ENCODE measurements around the gene WWP2. TPM values are rescaled to one million over a fixed set of nuclear protein-coding genes. Genes with fewer than 3 reads are reported as not detected.
A peak's percentile ranks its signal among the peaks of the same experiment; 100 is the strongest.

The WWP2 gene
- polyA plus RNA-seq, 6 donors from 2014 or later, result 26.3 to 59.7 (median 39.3) TPM

DNA sequence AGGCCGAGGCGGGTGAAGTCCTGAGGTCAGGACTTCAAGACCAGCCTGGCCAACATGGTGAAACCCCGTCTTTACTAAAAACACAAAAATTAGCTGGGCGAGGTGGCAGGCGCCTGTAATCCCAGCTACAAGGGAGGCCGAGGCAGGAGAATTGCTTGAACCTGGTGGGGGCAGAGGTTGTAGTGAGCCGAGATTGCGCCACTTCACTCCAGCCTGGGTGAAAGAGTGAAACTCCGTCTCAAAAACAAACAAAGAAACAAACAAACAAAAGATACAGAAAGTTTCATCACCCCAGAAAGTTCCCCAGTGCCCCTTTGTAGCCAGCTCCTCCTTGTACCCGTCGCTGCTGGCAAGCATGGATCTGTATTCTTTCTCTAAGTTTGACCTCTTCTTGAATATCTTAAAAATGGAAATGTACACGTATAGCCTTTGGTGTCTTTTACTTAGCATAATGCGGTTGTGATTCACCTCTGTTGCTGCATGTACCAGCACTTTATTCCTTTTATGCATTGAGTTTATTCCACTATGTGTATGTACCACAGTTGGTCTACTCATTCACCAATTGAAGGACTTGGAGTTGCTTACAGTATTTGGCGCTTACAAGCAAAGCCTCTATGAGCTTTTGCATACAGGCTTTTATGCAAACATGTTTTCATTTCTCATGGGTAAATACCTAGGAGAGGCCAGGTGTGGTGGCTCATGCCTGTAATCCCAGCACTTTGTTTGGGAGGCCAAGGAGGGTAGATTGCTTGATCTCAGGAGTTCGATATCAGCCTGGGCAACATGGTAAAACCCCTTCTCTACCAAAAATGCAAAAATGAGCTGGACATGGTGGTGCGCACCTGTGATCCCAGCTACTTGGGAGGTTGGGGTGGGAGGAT is 101.5 kb downstream of the WWP2 start:
- Mint-ChIP-seq H3K27ac (peak overlapping the region in 1 of 6 donors; percentile 66), H3K4me1 (peaks cover 2 to 14% (median 8%) of the 10 kb centered on the region in 3 donors), H3K27me3 (no peaks in the 10 kb centered on the region), H3K4me3 (peak overlapping the region in 1 of 8 donors; percentile 56), H3K9me3 (no peaks in the 10 kb centered on the region), H3K36me3 (peaks cover 0 to 5% of the 10 kb centered on the region in 2 donors)
- no peak for DNase-seq
- no peak for ATAC-seq (ENCODE audit: low read depth in 2 of 2)

DNA sequence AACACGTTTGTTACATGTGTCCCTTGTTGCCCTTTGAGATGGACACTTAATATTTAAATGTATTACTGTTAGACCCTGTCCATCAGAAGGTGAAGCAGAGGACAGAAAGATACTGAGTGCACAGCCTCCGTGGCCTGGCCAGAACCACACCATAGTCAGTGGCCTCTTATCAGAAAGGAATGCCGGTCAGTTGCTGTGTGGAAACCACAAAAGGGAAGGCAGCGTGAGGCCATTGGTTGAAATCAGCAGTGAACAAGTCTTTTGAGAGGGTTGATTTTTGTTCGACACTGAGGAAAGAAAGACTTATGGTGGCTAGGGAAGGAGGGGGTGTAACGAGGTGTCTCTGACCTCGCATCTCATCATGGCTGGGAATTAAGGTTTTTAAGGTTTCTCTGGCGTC is 103.6 kb downstream of the WWP2 start:
- peaks cover 0 to 7% (median 4%) of the 10 kb centered on the region in 3 donors for H3K4me1 Mint-ChIP-seq
- no peak overlapping the region for H3K4me3 Mint-ChIP-seq
- H3K27me3 Mint-ChIP-seq, result no peaks in the 10 kb centered on the region
- ATAC-seq (ENCODE audit: low read depth in 2 of 2) (no peak), DNase-seq (no peak)
- H3K36me3 Mint-ChIP-seq, result peaks cover 0 to 5% of the 10 kb centered on the region in 2 donors
- peak overlapping the region in 2 of 6 donors; percentile 25 to 31 for H3K27ac Mint-ChIP-seq
- H3K9me3 Mint-ChIP-seq, result no peaks in the 10 kb centered on the region

DNA sequence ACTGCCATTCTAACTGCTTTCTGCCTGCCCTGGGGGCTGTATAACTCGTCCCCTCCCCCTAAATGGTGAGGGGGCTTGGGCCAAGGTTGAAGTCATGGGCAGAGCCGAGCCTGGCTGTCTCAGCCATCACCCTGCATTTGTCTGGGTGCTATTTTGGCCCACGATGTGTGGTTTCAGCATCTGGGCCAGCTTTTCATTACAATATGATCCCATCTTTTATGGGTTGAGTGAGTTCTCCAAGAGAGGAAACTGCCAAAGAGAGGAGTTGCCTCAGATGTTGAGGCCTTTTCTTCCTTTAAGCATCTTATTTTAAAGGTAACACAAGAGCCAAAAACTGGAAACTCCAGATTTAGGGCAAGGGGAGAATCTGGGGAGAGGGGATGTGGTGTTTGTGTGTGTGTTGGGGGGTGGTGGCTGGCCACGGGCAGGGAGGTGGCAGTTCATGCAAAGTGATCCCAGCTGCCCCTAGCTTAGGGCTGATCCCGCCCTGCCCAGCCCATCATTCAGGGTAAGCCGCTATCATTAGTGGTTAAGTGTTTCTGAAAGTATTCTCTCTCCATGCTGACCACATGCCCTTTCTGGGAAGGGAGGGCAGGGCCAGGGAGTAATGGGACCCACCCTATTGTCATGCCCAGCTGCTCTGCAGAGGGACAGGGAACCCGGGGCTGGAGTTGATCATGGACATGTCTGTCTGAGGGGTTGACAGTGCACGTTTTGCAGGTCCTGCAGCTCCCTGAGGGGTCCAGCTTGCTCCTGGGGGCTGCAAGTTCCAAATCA is 105.8 kb downstream of the WWP2 start:
- peaks cover 0 to 10% (median 0%) of the 10 kb centered on the region in 3 donors for H3K4me1 Mint-ChIP-seq
- H3K36me3 Mint-ChIP-seq, result peaks cover 10 to 13% of the 10 kb centered on the region in 2 donors
- DNase-seq, result no peak
- no peaks in the 10 kb centered on the region for H3K9me3 Mint-ChIP-seq
- ATAC-seq (ENCODE audit: low read depth in 2 of 2), result no peak
- no peak overlapping the region for H3K27ac Mint-ChIP-seq
- no peak overlapping the region for H3K4me3 Mint-ChIP-seq
- H3K27me3 Mint-ChIP-seq, result no peaks in the 10 kb centered on the region

DNA sequence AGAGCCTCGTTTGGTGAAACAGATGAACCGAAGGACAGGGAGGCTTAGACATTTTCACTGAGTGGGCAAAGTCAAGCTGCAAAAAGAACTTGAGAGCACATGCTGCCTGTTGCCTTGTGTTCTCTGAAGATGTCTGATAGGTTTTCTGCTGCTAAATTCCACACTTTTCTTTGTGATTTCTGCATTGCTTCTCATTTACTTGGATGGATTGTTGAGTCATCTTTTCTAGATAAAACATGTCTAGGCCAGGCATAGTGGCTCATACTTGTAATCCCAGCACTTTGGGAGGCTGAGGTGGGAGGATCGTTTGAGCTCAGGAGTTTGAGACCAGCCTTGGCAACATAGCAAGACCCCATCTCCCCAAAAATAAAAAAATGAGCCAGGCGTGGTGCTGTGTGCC is 108.6 kb downstream of the WWP2 start:
- H3K4me3 Mint-ChIP-seq, result no peak overlapping the region
- ATAC-seq (ENCODE audit: low read depth in 2 of 2) (no peak), DNase-seq (no peak)
- H3K27me3 Mint-ChIP-seq, result no peaks in the 10 kb centered on the region
- H3K27ac Mint-ChIP-seq, result no peak overlapping the region
- H3K9me3 Mint-ChIP-seq, result no peaks in the 10 kb centered on the region
- peaks cover 13 to 24% of the 10 kb centered on the region in 2 donors for H3K36me3 Mint-ChIP-seq
- H3K4me1 Mint-ChIP-seq, result peaks cover 0 to 11% (median 0%) of the 10 kb centered on the region in 3 donors

DNA sequence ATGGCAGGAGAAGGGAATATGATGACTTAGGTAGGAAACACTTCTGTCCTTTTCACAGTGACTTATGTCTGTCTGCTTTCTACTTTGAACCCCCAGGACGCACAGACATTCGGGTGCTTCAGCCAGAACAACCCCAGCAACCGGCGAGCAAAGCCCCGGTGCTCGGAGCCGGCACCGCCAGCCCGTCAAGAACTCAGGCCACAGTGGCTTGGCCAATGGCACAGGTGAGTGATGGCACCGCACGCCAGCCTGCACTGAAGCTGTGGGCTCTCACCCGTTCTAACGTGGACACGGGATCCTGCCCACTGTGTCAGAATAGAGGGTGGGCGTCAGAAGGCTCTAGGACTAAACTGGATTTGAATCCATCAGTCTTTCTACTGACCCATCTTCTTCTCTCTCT is 109.6 kb downstream of the WWP2 start:
- Mint-ChIP-seq H3K27ac (peak overlapping the region in 2 of 6 donors; percentile 24 to 64), H3K4me1 (peaks cover 0 to 7% (median 0%) of the 10 kb centered on the region in 3 donors), H3K4me3 (no peak overlapping the region), H3K9me3 (peaks cover 0 to 4% (median 0%) of the 10 kb centered on the region in 7 donors), H3K27me3 (no peaks in the 10 kb centered on the region), H3K36me3 (peaks cover 17 to 29% of the 10 kb centered on the region in 2 donors)
- DNase-seq (no peak), ATAC-seq (ENCODE audit: low read depth in 2 of 2) (no peak)

DNA sequence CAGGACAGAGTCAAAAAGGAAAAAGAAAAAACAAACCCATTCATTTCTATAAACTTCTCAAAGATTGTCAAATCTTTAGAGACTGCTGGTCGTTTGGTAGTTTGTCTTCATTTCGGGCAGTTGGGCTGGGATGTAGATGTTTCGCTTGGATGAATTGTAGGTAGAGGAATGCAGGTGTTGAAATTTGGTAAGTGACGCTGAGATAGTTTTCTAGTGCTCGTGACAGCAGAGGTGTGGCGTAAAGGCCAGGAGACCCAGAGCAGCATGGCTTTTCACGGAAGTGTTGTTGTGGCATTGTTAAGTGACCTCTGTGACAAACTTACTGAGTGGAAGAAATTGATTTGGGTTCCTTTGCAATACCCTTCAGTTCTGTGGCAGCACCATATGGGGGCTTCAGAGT is 110.8 kb downstream of the WWP2 start:
- H3K4me1 Mint-ChIP-seq, result peaks cover 0 to 7% (median 0%) of the 10 kb centered on the region in 3 donors
- H3K27ac Mint-ChIP-seq, result no peak overlapping the region
- no peak for ATAC-seq (ENCODE audit: low read depth in 2 of 2)
- H3K27me3 Mint-ChIP-seq, result no peaks in the 10 kb centered on the region
- peaks cover 27 to 38% of the 10 kb centered on the region in 2 donors for H3K36me3 Mint-ChIP-seq
- peaks cover 0 to 5% (median 0%) of the 10 kb centered on the region in 7 donors for H3K9me3 Mint-ChIP-seq
- no peak overlapping the region for H3K4me3 Mint-ChIP-seq
- no peak for DNase-seq

DNA sequence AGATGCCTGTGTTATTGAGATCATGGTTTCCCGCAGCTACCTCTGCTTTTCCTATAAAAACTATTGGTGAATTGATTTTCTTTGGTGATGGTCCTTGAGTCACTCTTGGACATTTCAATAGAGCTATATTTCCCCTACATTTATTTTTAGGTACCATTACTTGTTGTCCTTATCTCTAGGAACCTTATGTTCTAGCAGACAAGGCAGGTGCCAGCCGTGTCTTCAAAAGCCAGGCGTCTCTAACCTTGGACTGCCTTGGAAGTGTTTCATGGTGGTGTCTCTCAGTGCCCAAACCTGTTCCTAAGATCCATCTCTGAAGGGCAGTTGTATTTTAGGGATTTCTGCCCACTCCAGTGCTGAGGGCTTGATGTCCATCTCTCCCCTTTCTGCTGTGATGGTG is 111.7 kb downstream of the WWP2 start:
- Mint-ChIP-seq H3K36me3 (peaks cover 32 to 43% of the 10 kb centered on the region in 2 donors), H3K4me1 (peaks cover 0 to 7% (median 0%) of the 10 kb centered on the region in 3 donors), H3K9me3 (peaks cover 0 to 5% (median 0%) of the 10 kb centered on the region in 7 donors), H3K4me3 (no peak overlapping the region), H3K27me3 (no peaks in the 10 kb centered on the region), H3K27ac (no peak overlapping the region)
- DNase-seq (no peak), ATAC-seq (ENCODE audit: low read depth in 2 of 2) (no peak)

DNA sequence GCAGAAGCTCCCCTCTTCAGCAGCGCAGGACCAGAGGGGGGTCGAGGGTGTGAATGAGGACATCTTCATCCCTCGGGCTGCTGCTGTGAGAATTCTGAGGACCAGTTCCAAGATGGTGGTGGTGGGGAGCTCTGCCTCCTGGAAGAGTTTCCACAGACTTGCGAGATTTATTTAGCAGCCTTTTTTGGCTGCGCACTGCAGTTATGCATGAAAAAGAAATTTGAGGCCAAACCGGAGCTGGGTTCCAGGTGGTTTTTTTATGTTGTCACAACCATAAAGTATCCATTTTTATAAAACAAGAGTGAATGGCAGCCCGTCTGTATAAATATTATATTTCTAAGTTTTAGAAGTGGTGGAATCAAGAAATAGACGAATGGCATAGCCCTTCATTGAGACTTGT is 112.1 kb downstream of the WWP2 start:
- no peak for ATAC-seq (ENCODE audit: low read depth in 2 of 2)
- no peak for DNase-seq
- peaks cover 37 to 48% of the 10 kb centered on the region in 2 donors for H3K36me3 Mint-ChIP-seq
- H3K27ac Mint-ChIP-seq, result no peak overlapping the region
- H3K4me3 Mint-ChIP-seq, result no peak overlapping the region
- H3K9me3 Mint-ChIP-seq, result peaks cover 0 to 5% (median 0%) of the 10 kb centered on the region in 7 donors
- H3K27me3 Mint-ChIP-seq, result no peaks in the 10 kb centered on the region
- H3K4me1 Mint-ChIP-seq, result peaks cover 0 to 7% (median 0%) of the 10 kb centered on the region in 3 donors

DNA sequence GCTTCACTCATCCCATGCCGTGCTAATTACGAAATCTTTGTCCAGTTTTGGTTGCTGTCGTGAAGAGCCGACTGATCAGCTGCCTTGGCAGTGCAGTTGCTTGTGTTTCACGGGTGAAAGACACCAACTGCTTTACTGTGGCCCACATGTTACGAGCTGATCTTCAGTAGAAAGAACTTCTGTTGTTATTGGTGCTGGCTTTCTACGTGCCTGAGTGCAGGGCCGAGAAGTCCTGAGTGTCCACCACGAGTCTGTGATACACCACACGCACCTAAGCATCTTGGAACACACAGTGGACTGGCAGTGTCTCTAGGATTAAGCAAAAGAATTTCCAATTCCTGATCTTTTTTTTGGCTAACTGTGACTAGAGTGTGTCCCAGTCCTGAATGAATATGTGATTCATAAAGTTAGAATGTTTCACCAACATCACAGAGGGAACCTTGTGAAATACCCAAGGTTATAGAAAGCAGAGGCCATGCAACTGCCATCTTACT is 118.6 kb downstream of the WWP2 start:
- Mint-ChIP-seq H3K36me3 (peaks cover 35 to 46% of the 10 kb centered on the region in 2 donors), H3K27me3 (no peaks in the 10 kb centered on the region), H3K4me1 (peaks cover 0 to 10% (median 3%) of the 10 kb centered on the region in 3 donors), H3K27ac (no peak overlapping the region), H3K4me3 (no peak overlapping the region), H3K9me3 (peaks cover 0 to 5% (median 0%) of the 10 kb centered on the region in 7 donors)
- ATAC-seq (ENCODE audit: low read depth in 2 of 2) (no peak), DNase-seq (no peak)

DNA sequence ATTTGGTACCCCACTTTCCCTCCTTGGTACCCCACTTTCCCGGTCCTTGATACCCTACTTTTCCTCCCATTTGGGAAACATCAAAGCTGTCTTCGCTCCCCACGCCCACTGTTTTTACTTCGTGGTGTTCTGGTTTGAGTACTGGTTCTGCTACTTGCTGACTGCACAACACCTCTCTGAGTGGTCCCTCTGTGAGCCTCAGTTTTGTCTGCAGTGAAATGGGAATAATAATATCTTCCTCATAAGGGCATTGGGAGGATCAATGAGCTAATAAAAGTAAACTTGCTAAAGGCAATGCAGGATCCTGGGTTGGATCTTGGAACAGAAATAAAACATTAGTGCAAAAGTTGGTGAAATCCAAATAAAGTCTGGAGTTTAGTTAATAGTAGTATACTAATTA is 119.0 kb downstream of the WWP2 start:
- Mint-ChIP-seq H3K9me3 (peaks cover 0 to 5% (median 0%) of the 10 kb centered on the region in 7 donors), H3K4me3 (no peak overlapping the region), H3K36me3 (peaks cover 35 to 44% of the 10 kb centered on the region in 2 donors), H3K27ac (peak overlapping the region in 1 of 6 donors; percentile 22), H3K27me3 (no peaks in the 10 kb centered on the region), H3K4me1 (peaks cover 0 to 11% (median 3%) of the 10 kb centered on the region in 3 donors)
- DNase-seq (no peak), ATAC-seq (ENCODE audit: low read depth in 2 of 2) (no peak)

DNA sequence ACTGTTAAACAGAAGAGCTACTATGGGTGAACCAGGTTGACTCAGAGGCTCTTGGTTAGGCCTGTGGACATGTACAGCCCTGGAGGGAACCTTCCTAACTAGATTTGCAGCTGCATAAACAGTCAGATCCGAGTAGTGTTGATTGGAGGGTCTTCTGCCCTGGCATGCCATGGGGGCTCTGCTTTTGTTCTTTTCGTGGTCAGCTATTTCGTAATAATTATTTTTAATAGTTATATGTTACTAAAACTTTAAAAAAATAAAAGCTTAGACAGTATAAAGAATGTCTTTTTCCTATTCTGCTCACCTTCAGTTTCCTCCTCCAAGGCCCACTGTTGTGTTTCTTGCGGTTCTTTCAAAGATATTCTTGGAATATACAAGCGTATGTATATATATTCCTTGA is 121.6 kb downstream of the WWP2 start:
- H3K36me3 Mint-ChIP-seq, result peaks cover 16 to 37% of the 10 kb centered on the region in 2 donors
- DNase-seq (no peak), ATAC-seq (ENCODE audit: low read depth in 2 of 2) (no peak)
- no peak overlapping the region for H3K4me3 Mint-ChIP-seq
- peaks cover 0 to 4% (median 0%) of the 10 kb centered on the region in 7 donors for H3K9me3 Mint-ChIP-seq
- H3K27me3 Mint-ChIP-seq, result no peaks in the 10 kb centered on the region
- H3K4me1 Mint-ChIP-seq, result peaks cover 0 to 11% (median 3%) of the 10 kb centered on the region in 3 donors
- no peak overlapping the region for H3K27ac Mint-ChIP-seq

DNA sequence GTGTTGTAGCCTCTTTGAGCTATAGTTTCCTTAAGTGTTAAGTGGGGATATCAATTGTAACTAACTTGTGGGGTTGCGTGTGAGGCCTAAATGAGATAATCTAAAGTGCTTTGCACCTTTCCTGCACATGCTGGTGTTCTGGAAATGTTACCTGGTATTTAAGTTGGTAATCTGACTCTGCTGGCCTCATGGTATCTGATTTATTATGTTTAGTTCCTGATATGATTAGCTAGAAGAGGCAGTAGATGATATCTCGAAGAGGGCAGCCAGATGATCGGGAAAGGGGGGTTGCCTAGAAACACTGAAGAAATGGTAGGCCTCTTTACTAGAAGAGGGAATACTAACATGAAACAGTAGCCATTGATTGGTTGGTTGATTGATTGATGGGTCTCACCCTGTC is 123.6 kb downstream of the WWP2 start:
- peaks cover 18 to 25% of the 10 kb centered on the region in 2 donors for H3K36me3 Mint-ChIP-seq
- H3K27ac Mint-ChIP-seq, result no peak overlapping the region
- H3K4me3 Mint-ChIP-seq, result no peak overlapping the region
- H3K9me3 Mint-ChIP-seq, result no peaks in the 10 kb centered on the region
- peaks cover 0 to 11% (median 3%) of the 10 kb centered on the region in 3 donors for H3K4me1 Mint-ChIP-seq
- DNase-seq (no peak), ATAC-seq (ENCODE audit: low read depth in 2 of 2) (no peak)
- no peaks in the 10 kb centered on the region for H3K27me3 Mint-ChIP-seq

DNA sequence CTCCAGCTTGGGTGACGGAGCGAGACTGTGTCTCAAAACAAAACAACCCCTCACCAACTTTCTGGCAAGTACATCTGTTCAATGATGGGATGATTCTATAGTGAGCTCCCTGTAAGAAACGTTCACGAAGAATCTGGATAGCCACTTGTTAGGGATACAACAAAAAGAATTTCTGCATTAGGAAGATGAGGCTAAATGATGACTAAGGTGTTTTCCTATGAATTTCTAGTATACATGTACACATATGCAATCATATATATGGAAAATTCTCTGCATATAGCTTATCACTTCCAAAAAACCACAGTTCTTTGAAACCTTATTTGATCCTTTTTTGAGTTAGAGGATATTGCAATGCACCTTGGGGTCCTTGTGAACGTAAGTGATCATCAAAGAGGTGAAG is 124.6 kb downstream of the WWP2 start:
- ATAC-seq (ENCODE audit: low read depth in 2 of 2) (no peak), DNase-seq (no peak)
- peaks cover 0 to 11% (median 3%) of the 10 kb centered on the region in 3 donors for H3K4me1 Mint-ChIP-seq
- no peaks in the 10 kb centered on the region for H3K27me3 Mint-ChIP-seq
- H3K4me3 Mint-ChIP-seq, result no peak overlapping the region
- peaks cover 18 to 24% of the 10 kb centered on the region in 2 donors for H3K36me3 Mint-ChIP-seq
- no peak overlapping the region for H3K27ac Mint-ChIP-seq
- H3K9me3 Mint-ChIP-seq, result no peaks in the 10 kb centered on the region

Measured in naive B cell (primary cell).